GM12878 (cell line): ENCODE data around the gene CA5A. TPM values are rescaled to one million over a fixed set of nuclear protein-coding genes. Genes with fewer than 3 reads are reported as not detected.

Source experiments
- ATAC-seq: fragments of 200-7000 bp; cut with Tn5 transposase; 3 replicates; pipeline ENCODE4 v1.9.1; 2020; ENCODE audit warnings: mild to moderate bottlenecking, moderate library complexity
- BruUV-seq: library from RNA; stranded (reverse); fragments of 400-500 nt; replicated peaks from 2 replicates; lab custom pipeline; 2021; lab: Mats Ljungman, UMichigan
- CTCF ChIA-PET: fragments of 300-600 bp; sonication (Branson Sonifier 250); formaldehyde crosslinking; extraction: SDS; loops from one replicate; lab custom pipeline; 2021; ENCODE audit warnings: inconsistent platforms; lab: Yijun Ruan, JAX
- POLR2A ChIA-PET: fragments of 350-600 bp; formaldehyde crosslinking; extraction: SDS; loops from one replicate; lab custom pipeline; 2021; ENCODE audit warnings: inconsistent platforms; lab: Charles Lee
- RAD21 ChIA-PET: fragments of 300-600 bp; sonication (Branson Sonifier 250); formaldehyde crosslinking; loops from one replicate; lab custom pipeline; 2023; ENCODE audit warnings: antibody characterized with exemption; ENCODE audit not compliant: unreplicated experiment; lab: Charles Lee
- SMC1A ChIA-PET: fragments of 300-600 bp; sonication (Branson Sonifier 250); formaldehyde crosslinking; loops from one replicate; lab custom pipeline; 2023; ENCODE audit not compliant: unreplicated experiment, uncharacterized antibody; lab: Charles Lee
- DNase-seq: peaks from one replicate; pipeline ENCODE4 v3.0.0-alpha.2; 2011; ENCODE audit warnings: low read depth, low spot score
- FAIRE-seq: peaks from 3 replicates; lab custom pipeline; 2011; peaks lifted over from hg19 to GRCh38; lab: Jason Lieb, UNC
- H2AFZ ChIP-seq: 2 replicates; pipeline ENCODE4 v1.6.0; 2011; ENCODE audit warnings: low read depth, low read length, control low read depth; ENCODE audit not compliant: control insufficient read depth
- H3K27ac ChIP-seq: 2 replicates; pipeline ENCODE4 v1.5.1; 2011; ENCODE audit warnings: control low read depth; ENCODE audit not compliant: control insufficient read depth, insufficient read depth
- H3K27me3 ChIP-seq, 2 experiments: replicated peaks in 1 of 2; 2 replicates each; pipeline versions ENCODE4 v1.6.0 to v1.6.1; 2011; ENCODE audit warnings: low read length in 1 of 2; ENCODE audit not compliant: control insufficient read depth in 2 of 2, insufficient read depth in 2 of 2
- H3K36me3 ChIP-seq, 2 experiments: 2 replicates each; pipeline ENCODE4 v1.5.1; 2011; ENCODE audit warnings: low read length in 1 of 2; ENCODE audit not compliant: control insufficient read depth in 2 of 2, insufficient read depth in 2 of 2
- H3K4me1 ChIP-seq: 2 replicates; pipeline ENCODE4 v1.6.1; 2011; ENCODE audit warnings: mild to moderate bottlenecking, low read length, moderate library complexity, mixed read lengths; ENCODE audit not compliant: control insufficient read depth, insufficient read depth
- H3K4me2 ChIP-seq: 2 replicates; pipeline ENCODE4 v1.6.0; 2011; ENCODE audit warnings: control low read depth; ENCODE audit not compliant: control insufficient read depth, insufficient read depth
- H3K4me3 ChIP-seq: fragments of 200-600 bp; sonication (generic); 2 replicates; pipeline ENCODE4 v1.5.1; 2016
- H3K79me2 ChIP-seq: 2 replicates; pipeline ENCODE4 v1.6.0; 2011; ENCODE audit warnings: low read length; ENCODE audit not compliant: control insufficient read depth, insufficient read depth
- H3K9ac ChIP-seq: 2 replicates; pipeline ENCODE4 v1.8.0; 2011; ENCODE audit warnings: low read length, control low read depth, mixed read lengths; ENCODE audit not compliant: control insufficient read depth, insufficient read depth
- H3K9me3 ChIP-seq: replicated peaks from 3 replicates; pipeline ENCODE4 v1.5.1; 2011; ENCODE audit warnings: mild to moderate bottlenecking, low read length; ENCODE audit not compliant: control insufficient read depth, insufficient read depth
- H4K20me1 ChIP-seq: 2 replicates; pipeline ENCODE4 v1.6.0; 2011; ENCODE audit not compliant: control insufficient read depth, insufficient read depth
- CBX3 ChIP-seq: fragments of 200-600 bp; sonication (generic); IDR thresholded peaks from 2 replicates; pipeline ENCODE4 v1.6.1; 2016; ENCODE audit warnings: low read depth, borderline replicate concordance
- CREM ChIP-seq: IDR thresholded peaks from 2 replicates; pipeline ENCODE4 v1.6.1; 2014; ENCODE audit warnings: antibody characterized with exemption, low read depth
- JUNB ChIP-seq: IDR thresholded peaks from 2 replicates; pipeline ENCODE4 v1.6.1; 2016; ENCODE audit warnings: antibody characterized with exemption, mild to moderate bottlenecking
- MYB ChIP-seq: fragments of 150-350 bp; IDR thresholded peaks from 2 replicates; pipeline ENCODE4 v1.6.1; 2014; ENCODE audit warnings: mild to moderate bottlenecking, low read depth, low read length, borderline replicate concordance
- SKIL ChIP-seq: fragments of 450-650 bp; IDR thresholded peaks from 2 replicates; pipeline ENCODE4 v1.6.1; 2017; ENCODE audit warnings: mild to moderate bottlenecking, low read depth, inconsistent platforms; ENCODE audit not compliant: poor library complexity, severe bottlenecking
- SUPT20H ChIP-seq: IDR thresholded peaks from 2 replicates; pipeline ENCODE4 v1.6.1; 2011; ENCODE audit warnings: low read depth, mild to moderate bottlenecking, low read length, moderate library complexity, borderline replicate concordance; ENCODE audit not compliant: control insufficient read depth
- TBL1XR1 ChIP-seq: IDR thresholded peaks from 2 replicates; pipeline ENCODE4 v1.6.1; 2012; ENCODE audit warnings: low read depth, low read length, improper control_type of control experiment
- USF2 ChIP-seq: IDR thresholded peaks from 2 replicates; pipeline ENCODE4 v1.6.1; 2011; ENCODE audit warnings: low read depth, low read length, improper control_type of control experiment, borderline replicate concordance
- ZNF24 ChIP-seq: fragments of 450-650 bp; IDR thresholded peaks from 2 replicates; pipeline ENCODE4 v1.6.1; 2017; ENCODE audit warnings: antibody characterized with exemption, mild to moderate bottlenecking
- ZNF687 ChIP-seq: fragments of 450-650 bp; IDR thresholded peaks from 2 replicates; pipeline ENCODE4 v1.6.1; 2017; ENCODE audit warnings: mild to moderate bottlenecking, moderate library complexity
- WGBS: methylation state at CpG from one replicate; pipeline ENCODE4 v1.1.6; 2016; ENCODE audit warnings: low lambda C conversion rate; ENCODE audit not compliant: insufficient replicate concordance, insufficient coverage; ENCODE audit errors: missing lambda C conversion rate; 5-methylcytosine and 5-hydroxymethylcytosine counted together
- in situ Hi-C: fragments of 300-500 bp; cut with MboI; formaldehyde crosslinking; loops from 9 replicates; pipeline ENCODE4 v1.14.3; 2018; ENCODE audit warnings: mixed read lengths
- intact Hi-C: fragments of 100-400 bp; cut with micrococcal nuclease; formaldehyde crosslinking; loops from one replicate; pipeline ENCODE4 v1.14.2; 2022; ENCODE audit not compliant: unreplicated experiment
- polyA plus RNA-seq, 11 experiments: library from polyadenylated mRNA; depleted of rRNA in 4 of 11; unstranded in 6 of 11; stranded (reverse) in 5 of 11; fragments of >200 nt; fragmentation: Nextera tagmentation in 4 of 11; fragmentation: Illumina TruSeq in 1 of 11; extraction: Ambion mirVana in 4 of 11; extraction: Trizol in 1 of 11; gene quantifications; 1 replicate in 1 of 11; 2 replicates in 10 of 11; pipeline versions ENCODE4 v1.2.1 to v1.2.3, GENCODE V29; 2011 to 2016; ENCODE audit warnings: inconsistent platforms in 2 of 11, missing spikeins in 2 of 11, low read depth in 1 of 11
- total RNA-seq, 4 experiments: library from RNA; depleted of rRNA in 3 of 4; stranded (reverse); fragments of >200 nt in 3 of 4; fragmentation: Illumina TruSeq in 1 of 4; extraction: Trizol in 1 of 4; gene quantifications; 2 replicates each; pipeline versions ENCODE4 v1.2.1 to v1.2.3, GENCODE V29; 2013 to 2021

The CA5A gene
- total and polyA plus RNA-seq, 10 of the 15 experiments (the other 5 are each of a cell fraction or from before 2014, with no cell fraction given) = not detected

- TF ChIP-seq CREM (no peak), JUNB (no peak), ZNF687 (no peak), MYB (no peak), SUPT20H (no peak)
These were observed 11.2 kb upstream of the CA5A start (continued) for GRCh38 chr16:87947356-87948118.

GRCh38 chr16:87946596-87947347 lies 10.4 kb upstream of the CA5A start:
- WGBS = 88% methylated on average over 12 of the region's 14 CpGs
- FAIRE-seq = no peak
- SMC1A ChIA-PET = no interaction called here
- Histone ChIP-seq H3K36me3 (no peaks in the 10 kb centered on the region), H4K20me1 (no peaks in the 10 kb centered on the region), H3K27ac (no peak overlapping the region), H3K79me2 (peaks cover 2% of the 10 kb centered on the region), H3K4me2 (no peak overlapping the region), H3K9me3 (no peaks in the 10 kb centered on the region), H3K4me3 (no peak overlapping the region), H3K4me1 (peaks cover 8% of the 10 kb centered on the region; the same call in 1 of the 2 replicates), H2AFZ (no peak overlapping the region), H3K27me3 (no peaks in the 10 kb centered on the region), H3K9ac (no peak overlapping the region)
- ATAC-seq = no peak
- RAD21 ChIA-PET = no interaction called here
- no TSS peak for BruUV-seq
- POLR2A ChIA-PET = no interaction called here
- intact Hi-C loops (no loop called here), in situ Hi-C loops (no loop called here)
- no peak for DNase-seq
- CTCF ChIA-PET = no interaction called here
- TF ChIP-seq USF2 (no peak), TBL1XR1 (no peak), CBX3 (no peak), SKIL (no peak), ZNF24 (no peak)
